NCI-H345 (cell line): ENCODE results near the gene PRKAG2.
"Not testable (repeated sequence)": the region's sequence is repeated elsewhere in the genome, so short reads cannot be mapped to it uniquely, and the experiment has no call there.

Source experiments
- DNase-seq: peaks from one replicate; lab custom pipeline; 2025; lab: John Stamatoyannopoulos, UW

Gene PRKAG2

DNA sequence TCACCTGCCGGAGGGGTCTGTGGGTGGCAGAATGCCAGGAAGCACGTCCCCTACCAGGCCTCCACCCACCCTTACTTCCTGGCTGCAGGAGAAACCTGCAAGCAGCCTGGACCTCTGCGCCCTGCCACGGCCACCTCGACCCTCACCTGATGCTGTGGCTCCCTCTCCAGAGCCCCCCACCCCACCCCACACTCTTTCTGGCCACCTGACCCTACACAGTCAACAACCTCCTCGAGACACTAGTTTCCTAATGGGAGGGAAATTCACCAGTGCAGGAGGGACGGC, 91.3 kb downstream of the PRKAG2 start:
- no peak for DNase-seq

- DNase-seq: no peak
Measured at GRCh38 chr7:151784853-151785680, 91.8 kb downstream of the PRKAG2 start.

DNA sequence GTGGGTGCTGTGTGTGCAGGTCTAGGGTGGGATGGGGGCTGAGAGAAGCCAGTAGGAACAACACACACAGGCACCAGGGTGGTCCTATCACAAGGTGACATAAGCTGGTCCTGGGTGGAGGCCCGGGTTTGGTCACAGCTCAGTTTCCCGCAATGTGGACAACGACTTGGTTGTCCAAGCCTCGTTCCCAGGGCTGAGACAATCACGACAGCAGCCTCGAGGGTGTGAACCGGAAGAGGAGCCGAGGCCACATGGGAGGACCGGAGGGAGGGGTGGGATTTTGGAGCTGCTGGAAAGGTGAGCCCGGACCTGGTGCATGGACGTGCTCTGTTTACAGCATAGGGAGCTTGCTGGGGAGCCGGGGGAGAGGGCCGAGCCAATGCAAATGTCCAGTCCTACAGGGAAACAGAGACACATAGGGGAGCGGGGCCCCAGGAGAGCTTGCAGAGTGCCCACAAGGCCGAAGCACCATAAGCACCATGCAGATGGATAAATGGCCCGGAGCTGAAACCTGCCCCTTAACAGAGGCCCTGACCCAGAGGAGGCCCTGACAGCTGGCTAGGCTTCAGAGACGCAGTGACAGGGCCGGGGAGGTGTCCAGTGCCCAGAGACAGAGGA, 92.8 kb downstream of the PRKAG2 start:
- DNase-seq: no peak

DNA sequence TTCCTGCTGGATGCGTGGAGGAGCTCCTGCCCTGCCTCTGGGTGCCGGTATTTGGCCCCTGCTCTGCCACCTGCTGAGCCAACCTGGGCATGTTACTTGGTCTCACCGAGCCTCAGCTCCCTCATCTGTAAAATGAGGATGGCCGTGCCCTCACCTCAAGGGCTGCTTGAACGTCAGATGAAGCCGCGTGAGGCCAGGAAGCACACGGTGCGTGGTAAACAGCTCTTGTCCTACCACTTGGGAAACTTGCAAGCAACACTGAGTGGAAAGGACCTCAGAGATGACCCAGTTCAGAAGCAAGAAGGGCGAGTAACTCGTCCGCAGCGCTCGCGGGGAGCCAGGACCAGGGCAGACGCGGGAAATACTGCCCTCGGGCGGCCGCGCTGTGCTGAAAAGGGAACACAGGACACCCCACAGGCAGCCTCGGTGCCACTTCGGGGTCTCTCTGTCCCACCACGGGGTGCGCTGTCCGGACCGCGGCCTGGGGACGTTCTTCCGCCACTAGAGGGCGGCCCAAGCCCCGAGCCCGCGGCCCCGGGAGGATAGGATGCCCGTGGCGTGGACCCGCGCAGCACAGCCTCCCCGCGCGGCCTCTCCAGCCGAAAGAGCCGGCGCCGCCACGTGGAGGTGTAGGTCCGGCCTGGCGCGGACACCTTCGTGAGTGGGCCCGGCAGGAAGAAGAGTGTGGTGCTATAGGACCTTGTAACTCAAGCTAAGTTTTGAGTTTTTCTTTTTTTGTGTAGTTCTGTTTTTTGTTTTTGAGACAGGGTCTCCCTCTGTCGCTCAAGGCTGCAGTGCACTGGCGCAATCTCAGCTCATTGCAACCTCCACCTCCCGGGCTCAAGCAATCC, 94.1 kb downstream of the PRKAG2 start:
- no peak for DNase-seq

- not testable (repeated sequence) for DNase-seq
Measured at GRCh38 chr7:151782256-151782597, 94.7 kb downstream of the PRKAG2 start.

GRCh38 chr7:151781161-151781845, 95.6 kb downstream of the PRKAG2 start:
- DNase-seq: no peak

- DNase-seq: no peak
Measured at GRCh38 chr7:151780631-151781030, 96.3 kb downstream of the PRKAG2 start.

DNA sequence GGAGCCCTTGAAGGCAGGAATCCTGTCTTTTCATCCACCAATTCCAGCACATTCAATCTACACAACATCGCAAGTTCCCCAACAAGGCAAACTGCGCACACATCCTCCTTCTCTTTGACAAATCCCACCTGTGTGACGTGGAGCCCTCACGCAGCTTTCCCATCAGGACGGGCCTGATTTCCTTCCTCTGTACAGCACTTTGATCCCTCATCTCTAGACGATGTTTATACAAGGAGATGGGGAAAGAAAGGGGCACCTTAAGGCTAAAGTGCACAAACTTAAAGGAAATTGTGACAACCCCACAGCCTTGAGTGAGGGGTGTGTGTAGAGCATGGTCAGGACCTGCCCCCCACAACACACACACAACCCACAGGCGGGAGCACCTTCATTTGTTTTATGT, 97.2 kb downstream of the PRKAG2 start:
- no peak for DNase-seq

- DNase-seq: no peak
Measured at GRCh38 chr7:151779255-151779654, 97.7 kb downstream of the PRKAG2 start.

GRCh38 chr7:151777908-151778670, 98.8 kb downstream of the PRKAG2 start:
- DNase-seq: no peak

DNA sequence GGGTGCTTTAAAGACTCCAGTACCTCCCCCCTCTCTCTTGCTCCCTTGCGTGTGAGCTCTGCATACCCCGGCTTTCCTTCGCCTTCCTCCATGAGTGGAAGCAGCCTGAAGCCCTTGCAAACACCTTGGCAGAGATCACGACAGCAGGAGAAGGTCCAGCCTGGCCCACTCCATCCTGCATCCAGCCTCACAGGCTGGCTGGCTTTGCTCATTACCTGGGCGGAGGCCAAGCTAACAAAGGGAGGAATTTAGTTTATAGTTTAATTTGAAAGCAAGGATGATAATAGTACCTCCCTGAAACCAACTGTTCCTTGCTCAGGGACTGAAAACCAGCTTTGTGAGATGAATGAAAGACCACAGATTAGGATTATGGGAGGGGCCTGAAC, 99.4 kb downstream of the PRKAG2 start:
- no peak for DNase-seq

DNA sequence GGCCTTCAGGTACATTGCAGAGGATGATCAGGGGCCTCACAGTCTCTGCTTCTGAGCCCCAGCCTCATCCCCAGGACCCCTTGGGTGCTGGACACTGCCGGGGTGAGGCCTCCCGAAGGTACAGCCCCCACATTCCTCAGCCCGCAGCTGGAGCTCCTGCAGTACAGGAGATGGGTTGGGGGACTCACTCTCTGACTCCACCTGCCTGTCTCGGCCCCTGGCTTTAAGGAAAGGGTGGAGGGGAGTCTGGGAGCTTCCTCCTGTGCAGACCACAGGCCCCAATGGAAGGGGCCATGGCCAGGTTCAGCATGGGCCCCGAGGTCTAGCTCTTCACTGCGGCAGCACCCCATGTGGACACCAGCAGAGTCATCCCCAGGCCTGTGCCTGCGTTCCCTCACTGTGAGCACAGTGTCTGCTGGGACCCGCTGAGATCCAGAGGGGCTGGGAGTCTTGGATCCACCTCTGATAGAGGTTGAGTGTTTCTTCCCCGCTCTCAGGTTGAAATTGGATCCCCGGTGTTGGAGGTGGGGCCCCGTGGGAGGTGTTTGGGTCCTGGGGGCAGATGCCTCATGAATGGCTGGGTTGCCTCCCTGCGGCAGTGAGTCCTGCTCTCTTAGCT, 99.9 kb downstream of the PRKAG2 start:
- no peak for DNase-seq

DNA sequence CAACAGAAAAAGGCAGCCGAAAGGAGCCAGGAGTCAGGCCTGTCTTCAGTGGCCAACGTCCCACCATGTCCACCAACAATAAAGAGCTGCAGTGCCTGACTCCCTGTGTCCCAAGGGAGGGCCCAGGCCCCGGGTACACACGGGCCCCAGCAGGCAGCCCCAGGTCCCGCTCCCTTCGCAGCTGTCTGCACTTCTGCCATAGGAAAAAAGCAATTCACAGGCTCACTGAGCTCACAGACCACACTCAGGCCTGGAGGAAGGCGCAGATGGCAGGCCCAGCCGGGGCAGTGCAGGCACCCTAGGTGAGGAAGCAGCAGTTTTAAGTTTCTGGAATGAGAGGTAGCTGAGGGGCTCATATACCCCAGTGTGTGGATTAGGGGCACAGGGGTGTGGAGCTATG, 100.5 kb downstream of the PRKAG2 start:
- DNase-seq: no peak

DNA sequence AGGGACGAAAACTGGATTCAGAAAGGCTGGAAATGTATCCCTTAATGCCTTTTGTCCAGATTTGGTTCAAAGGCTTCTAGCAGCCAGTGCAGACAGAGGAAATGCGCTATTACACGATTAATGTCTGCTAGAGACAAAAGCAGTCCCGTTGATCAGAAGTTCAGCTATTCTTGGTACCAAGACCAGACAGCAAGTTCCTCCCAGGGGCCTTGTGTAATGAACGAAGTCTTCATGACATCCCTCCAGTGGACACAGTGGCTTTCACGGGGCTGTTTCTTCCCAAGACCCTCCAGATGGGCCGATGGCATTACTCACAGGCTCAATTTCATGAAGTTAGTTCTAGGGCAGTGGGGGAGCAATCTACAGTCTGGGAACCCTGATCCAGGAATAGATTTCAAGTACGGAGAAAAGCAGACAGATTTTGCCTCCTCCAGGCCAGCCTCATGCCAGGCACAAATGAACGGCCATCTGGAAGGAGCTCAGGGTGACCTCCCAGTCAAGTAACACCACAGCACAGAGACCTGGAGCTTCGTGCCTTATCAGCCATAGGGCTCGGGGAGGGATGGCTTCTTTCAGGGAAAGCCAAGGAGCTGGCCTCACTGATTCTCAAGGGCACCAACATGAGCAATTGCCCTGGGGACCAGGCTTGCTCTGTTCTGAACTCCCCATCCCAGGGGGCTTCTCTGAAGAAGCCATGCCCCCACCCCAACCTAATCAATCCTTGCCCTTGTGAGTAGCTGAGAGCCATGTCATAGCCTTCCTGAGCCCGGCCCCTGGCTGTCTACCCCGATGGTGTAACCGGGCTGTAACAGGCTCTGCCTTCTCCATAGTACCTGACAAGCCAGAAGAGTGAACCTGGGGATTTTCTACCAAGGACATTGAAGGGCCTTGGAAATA, 101.1 kb downstream of the PRKAG2 start:
- DNase-seq: no peak

GRCh38 chr7:151774951-151775350, 102.0 kb downstream of the PRKAG2 start:
- DNase-seq: no peak

DNA sequence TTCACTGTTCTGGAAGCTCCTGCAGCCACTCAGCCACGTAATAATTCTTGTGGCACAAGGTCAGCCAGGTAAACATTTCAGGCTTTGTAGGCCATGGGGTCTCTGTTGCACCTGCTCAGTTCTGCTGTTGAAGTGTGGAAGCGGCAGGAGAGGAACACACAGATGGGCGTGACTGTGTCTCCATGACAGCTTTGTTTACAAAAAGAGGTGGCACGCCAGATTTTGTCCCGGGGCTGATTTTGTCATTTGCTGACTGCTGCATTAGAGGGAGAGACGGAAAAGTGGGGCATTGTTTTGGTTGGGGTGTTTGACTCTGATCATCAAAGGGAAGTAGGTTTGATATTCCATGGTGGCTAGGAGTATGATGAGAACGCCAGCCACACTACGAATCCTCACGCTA, 103.1 kb downstream of the PRKAG2 start:
- peak; percentile 86 for DNase-seq

- no peak for DNase-seq
Measured at GRCh38 chr7:151770232-151770631, 106.7 kb downstream of the PRKAG2 start.

- no peak for DNase-seq
Measured at GRCh38 chr7:151769188-151769821, 107.6 kb downstream of the PRKAG2 start.

GRCh38 chr7:151768805-151769187, 108.1 kb downstream of the PRKAG2 start:
- no peak for DNase-seq

DNA sequence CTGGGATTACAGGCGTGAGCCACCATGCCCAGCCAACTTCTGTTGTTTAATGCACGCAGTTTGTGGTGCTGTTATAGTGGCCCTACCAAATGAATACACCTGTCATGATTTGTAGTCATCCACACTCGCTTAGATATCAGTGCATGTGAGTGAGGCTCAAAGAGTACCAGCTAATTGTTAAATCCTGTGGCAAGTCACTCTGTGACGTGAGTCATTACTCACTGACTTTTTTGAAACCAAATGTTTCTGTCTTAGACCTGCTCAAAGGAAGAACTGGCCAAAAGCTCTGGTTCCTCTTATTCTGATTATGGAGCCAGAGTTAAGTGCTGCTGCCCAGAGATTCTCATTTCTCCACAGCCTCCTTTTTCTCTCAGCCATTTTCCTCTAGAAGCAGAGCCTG, 109.4 kb downstream of the PRKAG2 start:
- no peak for DNase-seq
